Thyroid gland (tissue), 4 donors: ENCODE measurements around the gene ADAT3.

ENCODE experiments used
- POLR2A ChIP-seq, 2 donors: fragments of 450-650 bp; IDR thresholded peaks; one replicate each; pipeline ENCODE4 v1.6.1; 2017; ENCODE audit warnings: antibody characterized with exemption in 2 of 2, mild to moderate bottlenecking in 2 of 2, moderate library complexity in 1 of 2
- TF ChIP-seq, protein P1 (sequence below), 6 experiments: fragments of 200-600 bp in 3 of 6; fragments of 450-650 bp in 3 of 6; sonication (generic) in 3 of 6; IDR thresholded peaks; one replicate each; pipeline ENCODE4 v1.5.1; 2016 to 2019; ENCODE audit warnings: antibody characterized with exemption in 6 of 6, mild to moderate bottlenecking in 2 of 6, inconsistent platforms in 1 of 6, moderate library complexity in 1 of 6

GRCh38 chr19:1942078-1942933 is 37.1 kb downstream of the ADAT3 start:
- TF ChIP-seq, protein P1, sequence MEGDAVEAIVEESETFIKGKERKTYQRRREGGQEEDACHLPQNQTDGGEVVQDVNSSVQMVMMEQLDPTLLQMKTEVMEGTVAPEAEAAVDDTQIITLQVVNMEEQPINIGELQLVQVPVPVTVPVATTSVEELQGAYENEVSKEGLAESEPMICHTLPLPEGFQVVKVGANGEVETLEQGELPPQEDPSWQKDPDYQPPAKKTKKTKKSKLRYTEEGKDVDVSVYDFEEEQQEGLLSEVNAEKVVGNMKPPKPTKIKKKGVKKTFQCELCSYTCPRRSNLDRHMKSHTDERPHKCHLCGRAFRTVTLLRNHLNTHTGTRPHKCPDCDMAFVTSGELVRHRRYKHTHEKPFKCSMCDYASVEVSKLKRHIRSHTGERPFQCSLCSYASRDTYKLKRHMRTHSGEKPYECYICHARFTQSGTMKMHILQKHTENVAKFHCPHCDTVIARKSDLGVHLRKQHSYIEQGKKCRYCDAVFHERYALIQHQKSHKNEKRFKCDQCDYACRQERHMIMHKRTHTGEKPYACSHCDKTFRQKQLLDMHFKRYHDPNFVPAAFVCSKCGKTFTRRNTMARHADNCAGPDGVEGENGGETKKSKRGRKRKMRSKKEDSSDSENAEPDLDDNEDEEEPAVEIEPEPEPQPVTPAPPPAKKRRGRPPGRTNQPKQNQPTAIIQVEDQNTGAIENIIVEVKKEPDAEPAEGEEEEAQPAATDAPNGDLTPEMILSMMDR (IDR thresholded peaks at IDR 0.05) = no peak
- peak in 1 of 2 donors; percentile 30 for TF ChIP-seq POLR2A (IDR thresholded peaks at IDR 0.05)
